ENCODE data around the gene CNTNAP4.

- TF ChIP-seq POLR2A (IDR thresholded peaks at IDR 0.05; ENCODE audit: low read depth, low read length) (no peak), CTCF (conservative IDR thresholded peaks at IDR 0.05; ENCODE audit: low read depth, low read length) (no peak), NFE2L2 (IDR thresholded peaks at IDR 0.05; ENCODE audit: low read depth, low read length) (no peak), RFX5 (IDR thresholded peaks at IDR 0.05; ENCODE audit: low read depth, low read length) (no peak)
Measured at GRCh38 chr16:76280421-76281215, 3.4 kb downstream of the CNTNAP4 start.
